SK-N-SH (cell line): Measurements from ENCODE around the gene PLA2G4E.

Source experiments
- ELF1 ChIP-seq: IDR thresholded peaks from 2 replicates; pipeline ENCODE4 v1.4.0; 2012
- EP300 ChIP-seq, 2 experiments: IDR thresholded peaks; 2 replicates each; pipeline versions ENCODE4 v1.4.0 to v1.6.1; 2012; ENCODE audit warnings: borderline replicate concordance in 1 of 2, low read depth in 1 of 2, low read length in 1 of 2
- JUND ChIP-seq: IDR thresholded peaks from 2 replicates; pipeline ENCODE4 v1.4.0; 2012
- MEF2A ChIP-seq: IDR thresholded peaks from 2 replicates; pipeline ENCODE4 v1.4.0; 2012; ENCODE audit warnings: low read depth, borderline replicate concordance
- NRF1 ChIP-seq: IDR thresholded peaks from 2 replicates; pipeline ENCODE4 v1.6.1; 2012; ENCODE audit warnings: low read depth, mild to moderate bottlenecking, low read length
- POLR2AphosphoS5 ChIP-seq: IDR thresholded peaks from 2 replicates; pipeline ENCODE4 v1.6.1; 2012; ENCODE audit warnings: low read depth, low read length
- RCOR1 ChIP-seq: fragments of 150-350 bp; IDR thresholded peaks from 2 replicates; pipeline ENCODE4 v1.6.1; 2017; ENCODE audit warnings: antibody characterized with exemption, low read length
- SMC3 ChIP-seq: IDR thresholded peaks from 2 replicates; pipeline ENCODE4 v1.6.1; 2012; ENCODE audit warnings: low read depth, low read length, improper control_type of control experiment
- TF ChIP-seq, protein P1 (sequence below): fragments of 200-600 bp; sonication (generic); IDR thresholded peaks from 2 replicates; pipeline ENCODE4 v1.6.1; 2017; ENCODE audit warnings: antibody characterized with exemption, mild to moderate bottlenecking, moderate library complexity
- TF ChIP-seq, protein P2 (sequence below): fragments of 150-350 bp; IDR thresholded peaks from 2 replicates; pipeline ENCODE4 v1.6.1; 2017; ENCODE audit warnings: antibody characterized with exemption, low read length, low read depth, borderline replicate concordance
- TF ChIP-seq, protein P3 (sequence below): IDR thresholded peaks from 2 replicates; pipeline ENCODE4 v1.4.0; 2012; ENCODE audit warnings: low read depth

DNA sequence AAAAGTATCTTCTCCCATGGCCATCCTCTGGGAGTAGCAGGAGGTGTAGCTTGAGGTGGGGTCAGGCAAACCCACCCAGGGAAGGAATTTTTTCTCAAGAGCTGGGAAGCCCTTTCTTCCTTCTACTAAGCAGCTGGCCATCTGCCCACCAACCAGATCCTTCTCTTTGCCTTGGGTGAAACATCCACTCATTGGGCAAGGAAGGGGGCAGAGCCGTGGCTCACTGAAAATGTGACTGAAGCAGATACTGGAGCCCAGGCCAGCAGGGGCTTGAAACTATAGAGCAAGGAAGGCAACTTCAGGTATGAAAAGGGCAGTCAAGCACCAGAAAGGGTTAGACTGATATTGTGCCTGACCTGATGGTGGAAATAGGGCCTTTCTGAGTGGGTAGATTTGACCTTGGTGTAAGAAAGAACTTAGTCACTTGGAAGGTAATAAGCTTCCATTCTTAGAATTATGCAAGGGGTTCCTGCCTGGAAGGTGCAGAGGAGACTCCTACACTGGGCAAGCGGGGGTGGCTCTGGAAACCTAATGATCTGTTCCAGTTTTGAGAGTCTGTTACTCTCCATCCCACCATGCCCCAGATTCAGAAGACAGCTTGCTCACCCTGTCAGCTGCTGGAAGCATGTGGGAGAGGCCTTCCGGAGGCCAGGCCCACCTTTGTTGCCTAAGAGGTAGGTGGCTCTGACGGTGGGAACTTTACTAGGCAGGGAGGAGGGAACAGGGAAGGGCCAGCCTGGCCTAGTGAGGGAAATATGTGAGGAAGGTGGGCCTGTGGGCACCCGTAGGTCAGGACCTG, 22.0 kb upstream of the PLA2G4E start:
- TF ChIP-seq SMC3 (no peak), ELF1 (no peak), POLR2AphosphoS5 (no peak), EP300 (IDR thresholded peaks at IDR 0.05; ENCODE audit: borderline replicate concordance in 1 of 2, low read depth in 1 of 2, low read length in 1 of 2) (no peak), MEF2A (no peak), NRF1 (no peak), JUND (no peak), RCOR1 (no peak)
- TF ChIP-seq, protein P1, sequence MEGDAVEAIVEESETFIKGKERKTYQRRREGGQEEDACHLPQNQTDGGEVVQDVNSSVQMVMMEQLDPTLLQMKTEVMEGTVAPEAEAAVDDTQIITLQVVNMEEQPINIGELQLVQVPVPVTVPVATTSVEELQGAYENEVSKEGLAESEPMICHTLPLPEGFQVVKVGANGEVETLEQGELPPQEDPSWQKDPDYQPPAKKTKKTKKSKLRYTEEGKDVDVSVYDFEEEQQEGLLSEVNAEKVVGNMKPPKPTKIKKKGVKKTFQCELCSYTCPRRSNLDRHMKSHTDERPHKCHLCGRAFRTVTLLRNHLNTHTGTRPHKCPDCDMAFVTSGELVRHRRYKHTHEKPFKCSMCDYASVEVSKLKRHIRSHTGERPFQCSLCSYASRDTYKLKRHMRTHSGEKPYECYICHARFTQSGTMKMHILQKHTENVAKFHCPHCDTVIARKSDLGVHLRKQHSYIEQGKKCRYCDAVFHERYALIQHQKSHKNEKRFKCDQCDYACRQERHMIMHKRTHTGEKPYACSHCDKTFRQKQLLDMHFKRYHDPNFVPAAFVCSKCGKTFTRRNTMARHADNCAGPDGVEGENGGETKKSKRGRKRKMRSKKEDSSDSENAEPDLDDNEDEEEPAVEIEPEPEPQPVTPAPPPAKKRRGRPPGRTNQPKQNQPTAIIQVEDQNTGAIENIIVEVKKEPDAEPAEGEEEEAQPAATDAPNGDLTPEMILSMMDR: no peak
- TF ChIP-seq, protein P2, sequence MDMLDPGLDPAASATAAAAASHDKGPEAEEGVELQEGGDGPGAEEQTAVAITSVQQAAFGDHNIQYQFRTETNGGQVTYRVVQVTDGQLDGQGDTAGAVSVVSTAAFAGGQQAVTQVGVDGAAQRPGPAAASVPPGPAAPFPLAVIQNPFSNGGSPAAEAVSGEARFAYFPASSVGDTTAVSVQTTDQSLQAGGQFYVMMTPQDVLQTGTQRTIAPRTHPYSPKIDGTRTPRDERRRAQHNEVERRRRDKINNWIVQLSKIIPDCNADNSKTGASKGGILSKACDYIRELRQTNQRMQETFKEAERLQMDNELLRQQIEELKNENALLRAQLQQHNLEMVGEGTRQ: no peak
- TF ChIP-seq, protein P3, sequence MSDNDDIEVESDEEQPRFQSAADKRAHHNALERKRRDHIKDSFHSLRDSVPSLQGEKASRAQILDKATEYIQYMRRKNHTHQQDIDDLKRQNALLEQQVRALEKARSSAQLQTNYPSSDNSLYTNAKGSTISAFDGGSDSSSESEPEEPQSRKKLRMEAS: no peak
